Stromal cell of bone marrow (primary cell): ENCODE data around the gene NR5A1.

Experiments used
- DNase-seq: peaks from one replicate; pipeline ENCODE4 v3.0.0-alpha.2; 2012; ENCODE audit warnings: low read depth

Gene NR5A1

DNA sequence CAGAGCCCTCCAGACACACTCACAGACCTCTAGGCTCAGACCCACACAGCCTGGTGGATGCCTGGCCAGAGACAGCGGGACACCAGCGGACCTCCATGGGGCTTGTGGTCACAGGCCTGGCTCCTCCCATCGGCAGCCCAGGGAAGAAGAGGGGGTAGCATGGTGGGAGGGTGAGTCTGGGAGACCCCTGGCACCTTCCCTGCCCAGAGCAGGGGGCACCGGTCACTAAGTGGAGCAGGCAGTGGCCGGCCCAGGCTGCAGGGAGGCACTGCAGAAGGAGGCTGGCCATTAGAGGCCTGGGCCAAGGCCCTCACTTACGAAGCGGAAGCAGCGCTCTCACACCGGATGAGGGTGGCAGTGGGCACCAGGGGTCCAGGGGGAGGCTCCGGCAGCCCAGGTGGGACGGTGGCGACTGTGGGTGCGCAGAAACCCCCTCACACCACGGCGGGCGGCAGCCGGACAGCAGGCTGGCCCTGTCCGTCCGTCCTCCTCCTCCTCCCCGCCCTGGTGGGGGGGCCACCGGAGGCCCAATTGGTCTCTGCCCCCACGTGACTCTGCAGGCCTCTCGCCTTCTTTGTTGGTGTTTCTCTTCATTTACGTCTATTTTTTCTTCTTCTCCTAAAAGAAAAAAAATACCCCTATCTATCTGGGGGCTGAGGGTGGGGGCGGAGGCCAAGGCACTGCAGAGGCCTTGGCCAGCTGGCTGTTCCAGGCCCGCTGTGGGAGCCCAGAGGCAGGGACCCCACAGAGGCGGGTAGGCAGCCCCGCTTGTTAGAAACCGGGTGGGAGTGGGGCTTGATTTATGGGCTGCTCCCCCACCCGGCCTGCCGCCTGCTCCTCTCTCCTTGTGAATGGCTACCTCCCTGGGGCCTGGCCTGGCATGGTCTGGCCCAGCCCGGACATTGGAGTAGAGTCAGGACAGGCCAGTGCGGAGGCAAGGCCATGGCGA is at the start of gene NR5A1:
TSS of gene NR5A1 (minus strand) at position 469 of the 949 bp plus-strand sequence. CDS start 4,004 bp downstream, outside the sequence.
- DNase-seq: no peak

GRCh38 chr9:124555043-124555442 is 47.8 kb upstream of the NR5A1 start:
- DNase-seq: no peak

DNA sequence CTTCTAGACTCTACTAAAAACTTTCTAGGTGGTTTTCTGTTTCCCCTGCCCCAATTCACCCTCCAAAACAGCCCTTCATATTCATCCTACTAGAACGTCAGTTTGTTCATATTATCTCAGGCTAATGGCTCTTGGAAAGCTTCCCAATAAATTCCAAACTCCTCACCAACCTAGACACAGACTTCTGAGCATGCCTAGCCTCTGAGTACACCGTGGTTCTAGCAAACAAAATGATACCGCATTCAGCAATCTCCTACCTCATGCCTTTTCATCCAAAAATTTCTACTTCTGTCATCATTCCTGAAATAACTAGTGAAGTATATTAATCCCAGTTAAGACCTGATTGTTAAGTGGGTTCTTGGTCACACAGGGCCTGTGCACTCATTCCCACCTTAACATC is 46.5 kb upstream of the NR5A1 start:
- no peak for DNase-seq

GRCh38 chr9:124552273-124552605 is 45.0 kb upstream of the NR5A1 start:
- no peak for DNase-seq

- peak; percentile 35 for DNase-seq
Measured at GRCh38 chr9:124551472-124552272, 44.5 kb upstream of the NR5A1 start.

GRCh38 chr9:124550072-124550471 is 42.9 kb upstream of the NR5A1 start:
- no peak for DNase-seq

DNA sequence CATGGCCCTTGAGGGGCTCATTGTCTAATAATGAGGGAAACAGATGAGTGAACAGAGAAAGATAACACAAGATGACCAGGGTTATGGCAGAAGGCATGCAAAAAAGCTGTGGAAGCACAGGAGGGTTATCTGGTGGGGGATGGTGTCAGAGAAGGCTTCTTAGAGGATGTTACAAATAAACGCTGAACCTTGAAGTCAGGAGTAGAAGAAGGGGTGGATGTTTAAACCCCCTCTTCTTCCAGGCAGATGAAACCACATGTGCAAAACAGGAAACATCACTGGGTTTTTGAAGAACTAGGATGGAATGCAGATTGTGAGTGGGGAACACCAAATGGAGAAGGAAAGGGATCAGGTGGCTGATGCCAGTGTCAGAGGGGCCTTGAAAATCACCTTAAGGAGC is 41.8 kb upstream of the NR5A1 start:
- no peak for DNase-seq

DNA sequence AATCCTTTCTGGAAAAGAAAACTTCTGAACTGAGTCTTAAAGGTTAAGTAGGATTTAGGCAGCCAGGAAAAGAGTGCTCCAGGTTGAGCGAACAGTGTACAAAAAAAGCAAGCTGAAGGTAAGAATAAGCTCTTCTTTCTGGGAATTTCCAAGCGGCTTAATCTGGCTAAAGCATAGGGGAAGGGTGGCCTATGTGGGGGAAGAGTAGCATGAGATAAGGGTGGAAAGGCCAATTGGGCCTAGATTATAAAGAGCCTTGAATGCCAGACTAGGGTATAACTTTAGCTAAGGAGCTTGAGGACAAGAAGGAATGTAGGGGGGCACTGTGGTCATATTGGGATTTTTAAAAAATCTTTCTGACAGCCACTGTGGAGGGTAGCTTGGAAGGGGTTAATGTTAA is 37.3 kb upstream of the NR5A1 start:
- no peak for DNase-seq

DNA sequence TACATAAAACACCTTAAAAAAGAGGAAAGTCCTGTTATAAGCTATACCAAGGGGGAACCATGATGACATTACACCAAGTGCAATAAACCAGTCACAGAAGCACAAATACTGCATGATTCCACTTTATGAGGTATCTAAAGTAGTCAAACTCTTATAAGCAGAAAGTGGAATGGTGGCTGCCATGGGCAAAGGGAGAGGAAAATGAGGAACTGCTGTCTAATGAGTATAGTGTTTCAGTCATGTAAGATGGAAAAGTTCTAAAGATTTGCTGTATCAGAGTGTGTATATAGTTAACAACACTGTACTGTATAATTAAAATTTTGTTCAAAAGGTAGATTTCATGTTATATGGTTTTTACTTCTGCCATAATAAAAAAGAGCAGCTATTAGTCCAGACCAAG is 34.6 kb upstream of the NR5A1 start:
- DNase-seq: no peak

GRCh38 chr9:124537926-124538325 is 30.7 kb upstream of the NR5A1 start:
- no peak for DNase-seq

DNA sequence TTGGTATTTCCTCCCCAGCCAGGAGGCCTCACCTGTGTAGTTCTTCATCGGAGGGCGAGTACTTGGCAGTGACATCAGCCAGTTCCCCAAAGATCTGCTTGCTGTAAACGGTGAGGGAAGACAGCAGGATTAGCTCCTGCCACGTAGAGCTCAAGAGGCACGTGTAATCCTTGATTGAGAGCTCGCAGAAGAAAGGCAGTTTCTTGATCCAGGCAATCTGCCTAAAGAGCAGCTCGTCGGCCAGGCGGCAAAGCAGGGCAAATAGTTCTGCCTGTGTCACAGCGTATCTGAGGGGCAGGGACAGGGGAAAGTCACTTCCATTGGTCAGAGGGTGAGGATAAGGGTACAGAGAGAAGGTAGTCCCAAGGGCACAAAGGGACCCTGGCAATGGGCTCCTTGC is 28.6 kb upstream of the NR5A1 start:
- DNase-seq: no peak

- no peak for DNase-seq
Measured at GRCh38 chr9:124532897-124533296, 25.7 kb upstream of the NR5A1 start.

GRCh38 chr9:124531115-124531514 is 23.9 kb upstream of the NR5A1 start:
- DNase-seq: no peak

DNA sequence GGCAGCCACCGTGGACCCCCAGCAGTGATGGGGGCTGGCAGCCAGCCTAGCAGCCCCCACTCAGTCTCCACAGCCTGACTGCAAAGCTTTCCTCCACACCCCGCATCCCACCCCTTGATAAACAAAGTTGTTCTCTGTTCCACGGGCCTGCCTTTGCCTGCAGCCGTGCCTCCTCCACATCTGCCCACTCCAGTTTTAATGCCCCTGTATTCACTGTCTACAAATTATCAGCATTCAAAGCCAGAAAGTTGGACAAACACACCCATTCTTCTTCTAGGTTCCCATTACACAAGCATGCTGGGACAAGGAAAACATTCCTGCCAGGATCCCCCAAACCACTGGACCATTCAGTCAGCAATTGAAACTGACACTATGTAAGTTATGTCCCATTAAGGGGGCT is 23.0 kb upstream of the NR5A1 start:
- no peak for DNase-seq

GRCh38 chr9:124527781-124528180 is 20.6 kb upstream of the NR5A1 start:
- peak; percentile 5 for DNase-seq

- DNase-seq: no peak
Measured at GRCh38 chr9:124526174-124526573, 19.0 kb upstream of the NR5A1 start.

DNA sequence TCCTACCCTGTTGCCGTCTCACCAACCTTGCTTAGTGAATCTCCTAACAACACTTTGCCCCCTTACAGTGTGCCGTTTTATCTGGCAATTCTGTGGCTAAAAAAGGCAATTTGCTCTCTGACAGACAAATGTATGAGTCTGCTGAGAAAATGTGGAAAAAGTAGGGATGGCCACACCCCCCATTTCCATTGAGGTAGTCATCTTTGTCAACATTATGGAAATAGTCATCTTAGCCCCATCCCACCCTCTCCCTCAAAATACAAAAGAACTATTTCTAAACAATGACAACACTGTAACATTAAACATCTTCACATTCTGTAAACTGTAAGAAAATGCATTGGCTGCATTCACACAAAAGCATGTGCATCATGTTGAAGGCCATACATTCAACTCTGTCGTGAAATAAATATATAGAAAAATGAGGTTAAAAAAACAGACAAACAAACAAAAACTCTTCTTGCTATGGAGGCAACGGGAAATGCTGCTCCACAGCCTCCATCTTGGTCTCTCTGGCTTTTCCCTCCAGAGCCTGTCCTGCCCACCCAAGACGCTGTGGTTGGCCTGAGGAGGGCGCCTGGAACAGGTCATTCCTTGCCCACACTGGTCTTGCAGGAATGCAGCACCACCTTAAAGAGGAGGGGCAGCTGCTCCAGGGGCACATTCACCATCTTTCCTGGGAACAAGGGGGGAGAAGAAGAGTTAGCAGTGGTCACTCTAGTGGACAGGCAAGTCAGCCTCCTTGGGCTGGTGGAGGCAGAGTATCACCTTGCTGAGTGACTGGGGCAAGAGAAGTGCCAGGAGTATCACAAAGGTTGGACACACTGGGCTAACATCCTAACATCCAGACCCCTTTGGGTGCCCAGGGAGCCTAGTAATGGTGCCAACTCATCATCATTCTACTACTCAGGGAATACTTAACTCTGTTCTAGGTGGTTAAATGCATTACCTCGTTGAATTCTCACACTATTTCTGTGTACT is 15.2 kb upstream of the NR5A1 start:
- DNase-seq: no peak

- no peak for DNase-seq
Measured at GRCh38 chr9:124521142-124521541, 13.9 kb upstream of the NR5A1 start.

GRCh38 chr9:124520206-124520596 is 13.0 kb upstream of the NR5A1 start:
- DNase-seq: no peak

DNA sequence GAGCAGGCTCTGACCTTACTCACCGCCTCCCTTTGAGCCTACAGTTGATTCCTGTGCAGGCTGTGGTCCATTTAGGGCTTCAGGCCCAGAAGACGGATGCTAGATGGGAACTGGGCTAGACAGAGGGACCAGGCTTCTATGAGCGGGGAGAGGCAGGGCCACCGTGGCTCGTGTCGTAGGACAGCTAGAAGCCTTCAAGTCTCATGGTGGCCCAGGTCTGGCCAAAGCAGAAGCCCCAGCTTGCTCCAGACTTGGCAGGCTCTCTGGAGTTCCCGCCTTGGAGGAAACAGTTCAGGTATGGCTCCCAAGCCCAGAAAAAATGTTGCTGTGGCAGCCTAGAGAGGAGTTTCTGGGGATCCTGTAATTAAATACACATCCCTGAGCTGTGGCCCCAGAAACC is 10.9 kb upstream of the NR5A1 start:
- no peak for DNase-seq

- no peak for DNase-seq
Measured at GRCh38 chr9:124517600-124517999, 10.4 kb upstream of the NR5A1 start.

DNA sequence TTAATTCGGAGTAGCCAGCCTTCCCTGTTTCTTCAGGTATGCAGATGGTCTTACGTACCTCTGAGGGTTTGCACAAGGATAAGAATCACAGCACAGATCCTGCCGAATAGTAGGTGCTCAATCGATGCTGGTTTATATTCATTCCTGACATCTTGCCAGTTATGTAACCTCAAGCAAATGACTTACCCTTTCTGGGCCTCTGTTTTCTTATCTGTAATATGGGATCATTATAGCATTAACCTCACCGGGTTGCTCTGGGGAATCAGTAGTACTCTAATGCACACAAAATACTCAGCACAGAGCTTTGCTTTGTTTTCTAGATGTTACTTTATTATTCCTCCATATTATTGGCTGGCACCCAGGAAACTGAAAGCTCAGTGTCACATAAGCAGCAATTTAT is 7.7 kb upstream of the NR5A1 start:
- no peak for DNase-seq
